GM21825 (cell line): Measurements from ENCODE around the gene ABAT.
"Not testable (repeated sequence)": the region's sequence is repeated elsewhere in the genome, so short reads cannot be mapped to it uniquely, and the experiment has no call there.

Experiments used
- ATAC-seq: cut with Tn5 transposase; IDR thresholded peaks from one replicate; pipeline ENCODE4 v1.9.1; 2021; ENCODE audit warnings: mild to moderate bottlenecking, moderate library complexity; ENCODE audit not compliant: unreplicated experiment

The ABAT gene

DNA sequence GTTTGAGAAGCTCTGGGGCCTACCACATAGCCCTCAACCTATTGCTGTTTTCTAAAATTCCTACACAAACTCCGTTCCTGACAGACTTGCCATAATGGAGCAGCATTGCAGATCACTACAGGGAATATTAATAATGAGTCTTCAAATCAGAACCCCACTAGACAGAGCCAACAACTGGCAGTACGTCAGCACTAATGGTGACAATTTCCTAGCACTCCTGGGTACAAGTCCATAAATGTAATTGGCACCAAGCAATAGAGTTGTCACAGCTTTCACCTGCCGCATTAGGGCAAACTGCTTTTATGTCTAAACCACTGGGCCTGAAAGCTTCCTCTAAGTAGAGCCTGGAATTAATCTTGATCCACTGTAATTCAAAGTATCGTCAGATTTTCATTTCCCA is 25.5 kb upstream of the ABAT start:
- no peak for ATAC-seq

DNA sequence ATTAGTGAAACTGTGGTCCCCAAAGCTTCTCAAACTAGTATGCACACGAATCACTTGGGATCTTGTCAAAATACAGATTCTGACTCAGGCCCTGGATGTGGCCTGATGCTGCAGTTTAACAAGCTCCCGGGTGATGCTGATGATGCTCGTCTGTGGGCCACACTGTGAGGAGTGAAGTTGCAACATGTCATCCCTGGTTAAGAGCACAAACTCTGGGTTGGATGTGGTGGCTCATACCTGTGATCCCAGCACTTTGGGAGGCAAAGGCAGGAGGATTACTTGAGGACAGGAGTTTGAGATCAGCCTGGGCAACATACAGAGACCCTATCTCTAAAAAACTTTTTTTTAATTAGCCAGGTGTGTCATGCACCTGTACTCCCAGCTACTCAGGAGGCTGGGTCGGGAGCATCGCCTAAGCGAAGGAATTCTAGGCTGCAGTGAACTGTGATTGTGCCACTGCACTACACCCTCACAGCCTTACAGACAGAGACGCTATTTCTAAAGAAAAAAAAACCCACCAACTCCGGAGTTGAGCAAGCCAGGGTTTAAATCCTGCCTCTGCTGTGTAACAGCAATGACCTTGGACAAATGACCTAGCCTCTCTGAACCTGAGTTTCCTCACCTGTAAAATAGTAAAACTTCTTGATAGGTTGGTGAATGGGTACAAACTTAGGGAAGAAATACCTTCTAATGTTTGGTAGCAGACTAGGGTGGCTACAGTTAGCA is 24.4 kb upstream of the ABAT start:
- ATAC-seq = no peak

- not testable (repeated sequence) for ATAC-seq
Measured at GRCh38 chr16:8651958-8652357, 22.5 kb upstream of the ABAT start.

DNA sequence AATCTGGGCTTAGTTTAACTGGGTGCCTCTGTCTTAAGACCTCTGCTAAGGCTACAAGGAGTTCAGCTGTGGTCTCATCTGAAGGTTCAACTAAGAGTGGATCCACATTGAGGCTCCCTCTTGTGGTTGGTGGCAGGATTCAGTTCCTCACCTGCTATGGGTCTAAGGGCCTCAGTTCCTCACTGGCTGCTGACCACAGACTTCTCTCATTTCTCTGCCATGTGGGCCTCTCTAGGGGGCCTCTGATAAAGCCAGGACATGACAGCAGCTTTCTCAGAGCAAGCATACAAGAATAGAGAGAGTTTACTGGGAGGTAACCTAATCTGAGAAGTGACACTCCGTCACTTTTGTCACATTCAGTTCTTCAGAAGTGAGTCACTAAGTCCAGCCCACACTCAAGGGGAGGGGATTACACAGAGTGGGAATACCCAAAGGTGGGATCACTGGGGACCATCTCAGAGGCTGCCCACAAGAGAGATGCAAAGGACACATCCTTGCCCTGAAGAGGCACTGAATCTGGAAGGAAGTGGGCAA is 19.2 kb upstream of the ABAT start:
- peak; percentile 73 for ATAC-seq

DNA sequence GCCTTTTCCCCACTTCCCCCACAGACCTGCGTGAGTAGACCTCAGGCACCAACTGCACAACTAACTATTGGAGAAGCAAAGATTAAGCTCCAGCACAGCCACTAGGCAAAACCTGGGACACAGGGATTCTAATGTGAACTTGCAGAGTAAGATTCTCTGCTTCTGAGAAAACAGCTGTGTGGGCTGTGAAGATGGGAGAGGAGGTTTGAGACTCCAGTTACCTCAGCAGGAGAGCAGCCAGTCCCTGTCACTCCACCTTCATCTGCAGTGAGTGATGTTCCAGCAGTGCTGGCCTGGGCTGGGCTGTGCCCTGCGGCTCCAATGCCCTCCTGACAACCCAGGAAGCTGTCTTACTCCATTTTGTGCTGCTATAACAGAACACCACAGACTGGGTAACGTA is 18.0 kb upstream of the ABAT start:
- ATAC-seq = no peak

GRCh38 chr16:8660841-8661301 is 13.5 kb upstream of the ABAT start:
- no peak for ATAC-seq

DNA sequence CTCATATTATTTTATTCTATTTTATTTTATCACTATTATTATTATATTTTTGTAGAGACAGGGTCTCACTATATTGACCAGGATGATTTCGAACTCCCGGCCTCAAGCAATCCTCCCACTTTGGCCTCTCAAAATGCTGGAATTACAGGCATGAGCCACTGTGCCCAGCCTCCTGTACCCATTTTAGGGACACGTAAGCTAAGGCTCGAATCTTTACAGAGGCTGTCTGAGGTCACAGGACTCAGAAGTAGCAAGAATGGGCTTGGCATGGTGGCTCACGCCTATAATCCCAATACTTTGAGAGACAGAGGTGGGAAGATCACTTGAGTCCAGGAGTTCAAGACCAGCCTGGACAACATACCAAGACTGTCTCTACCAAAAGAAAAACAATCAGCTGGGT is 12.7 kb upstream of the ABAT start:
- ATAC-seq = no peak

- ATAC-seq = no peak
Measured at GRCh38 chr16:8663192-8664089, 11.0 kb upstream of the ABAT start.

DNA sequence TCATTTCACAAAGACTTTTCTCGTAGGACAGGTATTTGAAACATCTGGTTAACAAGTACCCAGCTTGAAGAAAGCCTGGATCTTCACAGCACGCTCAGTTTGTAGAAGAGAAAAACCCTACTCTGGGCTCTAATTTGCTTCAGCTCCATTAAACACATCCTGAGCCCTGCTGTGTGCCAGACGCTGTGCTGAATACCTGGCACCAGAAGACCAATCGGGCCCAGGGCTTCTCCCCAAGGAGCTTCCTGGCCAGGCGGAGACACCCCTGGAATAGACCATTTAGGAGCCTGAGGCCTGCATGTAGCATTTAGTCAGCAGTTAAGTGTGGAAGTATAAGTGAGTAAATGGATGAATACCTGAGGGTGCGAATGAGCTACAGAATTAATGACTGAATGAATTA is 8.9 kb upstream of the ABAT start:
- ATAC-seq = no peak

DNA sequence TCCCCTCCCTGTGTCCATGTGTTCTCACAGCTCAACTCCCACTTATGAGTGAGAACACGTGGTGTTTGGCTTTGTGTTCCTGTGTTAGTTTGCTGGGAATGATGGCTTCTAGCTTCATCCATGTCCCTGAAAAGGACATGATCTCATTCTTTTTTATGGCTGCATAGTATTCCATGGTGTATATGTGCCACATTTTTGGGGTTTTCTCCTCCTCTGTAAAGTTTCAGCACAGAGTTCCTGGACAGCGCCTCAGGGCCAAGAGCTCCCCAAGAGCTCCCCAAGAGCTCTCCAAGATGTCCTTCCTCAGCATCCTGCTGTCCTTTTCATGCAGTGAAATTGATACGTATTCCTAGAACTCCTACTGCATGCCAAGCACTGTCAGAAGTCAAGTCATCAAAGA is 6.9 kb upstream of the ABAT start:
- ATAC-seq = no peak

DNA sequence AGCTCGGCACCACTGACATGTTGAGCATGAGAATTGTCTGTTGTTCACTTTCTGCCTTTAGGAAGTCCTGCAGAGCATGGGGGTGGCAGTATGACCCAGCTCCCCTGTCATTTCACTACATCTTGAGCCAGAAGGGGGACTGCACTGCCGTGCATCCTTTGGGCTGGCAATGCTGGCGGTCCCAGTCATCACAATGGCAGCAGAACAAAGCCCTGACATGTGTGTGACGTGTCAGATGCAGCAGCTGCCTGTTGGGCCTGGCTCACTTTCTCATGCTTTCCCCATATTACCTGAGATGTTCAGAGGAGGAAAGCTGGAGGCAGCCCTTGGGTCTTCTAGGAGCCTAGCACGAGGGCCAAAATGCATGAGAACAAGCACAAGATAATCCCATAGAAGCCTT is 6.3 kb upstream of the ABAT start:
- ATAC-seq = no peak

DNA sequence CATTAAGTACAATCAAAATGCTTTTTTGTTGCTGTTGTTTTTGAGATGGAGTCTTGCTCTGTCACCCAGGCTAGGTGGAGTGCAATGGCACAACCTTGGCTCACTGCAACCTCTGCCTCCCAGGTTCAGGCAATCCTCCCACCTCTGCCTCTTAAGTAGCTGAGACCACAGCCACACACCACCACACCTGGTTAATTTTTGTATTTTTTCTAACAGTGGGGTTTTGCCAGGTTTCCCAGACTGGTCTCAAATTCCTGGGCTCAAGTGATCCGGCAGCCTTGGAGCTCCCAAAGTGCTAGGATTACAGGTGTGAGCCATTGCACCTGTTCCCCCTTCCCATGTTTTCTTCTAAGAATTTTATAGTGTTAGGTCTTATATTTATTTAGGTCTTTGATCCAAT is 4.9 kb upstream of the ABAT start:
- ATAC-seq = no peak

GRCh38 chr16:8670014-8670560 is 4.3 kb upstream of the ABAT start:
- no peak for ATAC-seq

DNA sequence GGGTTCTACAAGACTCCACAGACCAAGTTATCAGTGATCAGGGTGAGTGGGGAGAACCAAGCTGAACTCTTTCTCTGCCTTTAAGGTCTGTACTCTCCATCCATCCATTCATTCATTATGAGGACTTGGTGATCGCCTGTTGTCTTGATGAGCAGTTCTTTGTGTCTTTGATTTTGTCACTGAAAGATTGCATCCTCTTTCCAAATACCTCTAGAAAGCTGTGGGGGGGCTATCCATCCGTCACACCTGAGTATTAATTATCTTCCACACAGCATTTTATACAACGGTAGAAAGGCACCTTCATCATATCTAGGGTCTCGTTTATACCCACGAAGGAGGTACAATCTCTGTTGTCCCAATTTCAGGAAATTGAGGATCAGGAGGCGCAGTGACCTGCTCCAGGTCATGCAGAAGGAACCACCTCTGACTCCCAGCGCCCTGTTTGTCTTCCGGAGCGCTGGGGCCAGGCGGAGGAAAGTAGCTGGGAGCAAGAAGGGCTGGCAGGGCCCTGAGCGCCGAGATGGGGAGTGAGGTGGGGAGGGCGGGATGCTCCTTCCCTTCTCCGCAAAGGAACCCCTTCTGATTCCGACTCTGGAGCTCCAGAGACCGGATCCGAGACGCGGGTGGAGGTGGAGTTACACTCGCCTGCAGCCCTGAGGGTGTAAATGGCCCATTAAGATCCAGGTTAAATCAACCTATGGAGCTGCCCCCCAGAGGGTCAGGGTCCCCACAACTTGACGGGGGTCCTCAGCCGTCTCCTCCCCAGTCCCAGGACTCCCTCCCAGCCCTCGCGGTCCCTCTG is 605 bp upstream of the ABAT start:
- peak; percentile 28 for ATAC-seq

DNA sequence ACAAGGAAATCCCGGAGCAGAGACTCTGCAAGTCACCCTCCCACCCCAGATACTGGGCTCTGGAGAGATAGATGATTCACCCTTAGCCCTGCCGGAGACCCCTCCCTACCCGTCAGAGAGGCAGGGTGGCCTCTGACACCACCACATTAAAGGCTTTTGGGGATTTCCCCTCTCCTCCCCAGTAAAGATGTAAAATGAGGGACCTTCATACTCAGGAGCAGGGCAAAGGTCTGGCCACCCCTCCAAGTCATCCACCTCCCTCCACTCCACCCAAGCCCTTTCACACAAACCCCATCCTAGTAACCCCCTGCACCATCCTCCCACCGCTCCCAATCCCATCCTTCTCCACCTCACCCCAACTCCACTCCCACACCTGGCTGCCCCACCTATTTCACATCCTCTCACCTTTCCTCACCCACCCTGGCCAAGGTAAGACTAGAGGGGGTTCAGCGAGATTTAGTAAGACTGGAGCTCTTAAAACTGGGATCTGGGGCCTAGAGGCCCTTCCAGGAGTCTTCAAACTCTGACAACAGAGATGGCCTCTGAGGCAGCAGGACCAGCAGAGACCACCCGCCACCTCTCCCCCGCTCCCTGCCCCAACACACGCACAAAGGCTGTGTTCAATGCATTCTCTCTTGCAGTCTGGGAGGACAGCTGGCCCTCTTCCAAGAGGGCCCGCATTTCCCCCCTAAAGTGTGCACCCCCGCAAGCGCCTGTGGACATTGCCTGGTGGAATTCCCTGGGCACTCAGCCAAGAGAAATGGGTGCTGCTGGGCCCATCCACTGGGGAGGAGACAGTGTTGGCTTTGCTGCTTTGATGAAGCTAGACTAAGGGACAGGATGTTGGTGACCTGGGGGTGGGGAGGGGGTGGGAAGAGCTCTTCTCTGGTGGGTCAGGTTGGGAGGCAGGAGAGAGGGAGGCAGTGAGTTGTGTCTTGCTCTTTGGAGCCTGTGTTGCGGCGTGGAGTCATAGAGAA is 1.1 kb downstream of the ABAT start:
- no peak for ATAC-seq

DNA sequence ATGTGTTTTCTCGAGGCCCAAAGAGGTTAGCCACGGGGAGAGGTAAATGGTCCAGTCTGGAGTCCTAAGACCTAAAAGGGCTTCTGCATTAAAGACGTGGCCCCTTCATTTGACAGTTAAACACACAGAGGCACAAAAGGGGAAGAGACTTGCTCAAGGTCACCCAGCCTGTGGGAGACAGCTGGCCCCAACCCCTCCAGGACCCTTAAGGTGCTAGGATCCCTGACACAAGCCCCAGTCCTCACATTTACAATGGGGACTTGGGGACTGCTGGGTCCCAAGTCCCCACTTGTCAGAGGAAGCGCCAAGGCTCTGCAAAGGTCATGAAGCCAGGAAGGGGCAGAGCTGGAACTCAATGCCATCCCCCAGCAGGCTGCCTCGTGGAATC is 1.7 kb downstream of the ABAT start:
- no peak for ATAC-seq

- no peak for ATAC-seq
Measured at GRCh38 chr16:8676737-8677375, 2.4 kb downstream of the ABAT start.

- ATAC-seq = no peak
Measured at GRCh38 chr16:8677481-8677880, 3.1 kb downstream of the ABAT start.
